Measurements from ENCODE around the gene GDF9.

Gene GDF9

GRCh38 chr5:132853323-132853722 is 12.9 kb downstream of the GDF9 start:
- no peak overlapping the region for H3K4me3 Mint-ChIP-seq
- TF ChIP-seq, protein P1, sequence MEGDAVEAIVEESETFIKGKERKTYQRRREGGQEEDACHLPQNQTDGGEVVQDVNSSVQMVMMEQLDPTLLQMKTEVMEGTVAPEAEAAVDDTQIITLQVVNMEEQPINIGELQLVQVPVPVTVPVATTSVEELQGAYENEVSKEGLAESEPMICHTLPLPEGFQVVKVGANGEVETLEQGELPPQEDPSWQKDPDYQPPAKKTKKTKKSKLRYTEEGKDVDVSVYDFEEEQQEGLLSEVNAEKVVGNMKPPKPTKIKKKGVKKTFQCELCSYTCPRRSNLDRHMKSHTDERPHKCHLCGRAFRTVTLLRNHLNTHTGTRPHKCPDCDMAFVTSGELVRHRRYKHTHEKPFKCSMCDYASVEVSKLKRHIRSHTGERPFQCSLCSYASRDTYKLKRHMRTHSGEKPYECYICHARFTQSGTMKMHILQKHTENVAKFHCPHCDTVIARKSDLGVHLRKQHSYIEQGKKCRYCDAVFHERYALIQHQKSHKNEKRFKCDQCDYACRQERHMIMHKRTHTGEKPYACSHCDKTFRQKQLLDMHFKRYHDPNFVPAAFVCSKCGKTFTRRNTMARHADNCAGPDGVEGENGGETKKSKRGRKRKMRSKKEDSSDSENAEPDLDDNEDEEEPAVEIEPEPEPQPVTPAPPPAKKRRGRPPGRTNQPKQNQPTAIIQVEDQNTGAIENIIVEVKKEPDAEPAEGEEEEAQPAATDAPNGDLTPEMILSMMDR (IDR thresholded peaks at IDR 0.05; ENCODE audit: unreplicated experiment in 3 of 3), result no peak
- H3K9me3 Mint-ChIP-seq, result no peaks in the 10 kb centered on the region
- H3K4me1 Mint-ChIP-seq, result no peaks in the 10 kb centered on the region
- H3K36me3 Mint-ChIP-seq (ENCODE audit: low read depth), result no peaks in the 10 kb centered on the region
- H3K27me3 Mint-ChIP-seq (ENCODE audit: low read depth), result peaks cover 12% of the 10 kb centered on the region
- no peak overlapping the region for H3K27ac Mint-ChIP-seq

DNA sequence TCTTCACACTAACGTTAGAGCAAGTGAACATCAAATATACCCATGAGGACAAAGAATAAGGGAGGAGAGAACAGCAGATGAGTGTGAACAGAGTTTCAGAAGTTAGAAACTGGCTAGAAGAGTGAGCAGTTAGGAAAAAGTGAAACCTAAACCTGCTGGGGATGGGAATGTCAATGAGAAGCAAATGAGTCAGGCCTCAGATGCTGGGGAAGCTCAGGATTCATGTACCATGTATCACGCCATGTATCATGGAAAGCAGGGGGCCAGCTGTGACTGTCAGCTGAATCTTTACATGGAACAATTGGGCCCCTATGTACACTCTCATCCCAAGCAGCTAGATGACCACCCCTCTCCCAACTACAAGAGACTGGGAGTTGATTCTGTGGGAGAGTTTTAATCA is 16.2 kb downstream of the GDF9 start:
- Mint-ChIP-seq H3K27me3 (ENCODE audit: low read depth) (peaks cover under 1% of the 10 kb centered on the region), H3K27ac (no peak overlapping the region), H3K4me3 (no peak overlapping the region), H3K4me1 (no peaks in the 10 kb centered on the region), H3K36me3 (ENCODE audit: low read depth) (no peaks in the 10 kb centered on the region), H3K9me3 (no peaks in the 10 kb centered on the region)
- TF ChIP-seq, protein P1 (IDR thresholded peaks at IDR 0.05; ENCODE audit: unreplicated experiment in 3 of 3), result no peak

DNA sequence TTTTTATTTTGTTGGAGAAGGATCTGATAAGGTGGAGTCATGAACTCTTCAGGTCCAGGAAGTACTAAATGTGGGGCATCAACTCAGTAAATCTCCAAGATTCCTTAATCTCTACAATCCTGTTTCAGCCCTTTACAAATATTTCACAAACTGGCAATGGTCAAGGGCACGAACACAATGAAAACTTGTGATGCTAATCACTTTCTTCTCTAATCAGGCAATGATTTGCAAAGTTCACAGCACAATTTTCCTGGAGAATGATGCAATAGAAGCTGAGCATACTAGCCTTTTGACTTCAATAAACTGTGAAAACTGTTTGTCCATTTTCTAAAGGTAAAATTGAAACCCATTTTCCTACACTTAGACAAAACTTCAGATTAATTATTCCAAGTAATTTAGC is 16.9 kb downstream of the GDF9 start:
- Mint-ChIP-seq H3K4me3 (no peak overlapping the region), H3K27me3 (ENCODE audit: low read depth) (no peaks in the 10 kb centered on the region), H3K4me1 (no peaks in the 10 kb centered on the region), H3K9me3 (no peaks in the 10 kb centered on the region), H3K36me3 (ENCODE audit: low read depth) (no peaks in the 10 kb centered on the region), H3K27ac (peak overlapping the region in 1 of 3 experiments; percentile 42)
- TF ChIP-seq, protein P1 (IDR thresholded peaks at IDR 0.05; ENCODE audit: unreplicated experiment in 3 of 3), result no peak

DNA sequence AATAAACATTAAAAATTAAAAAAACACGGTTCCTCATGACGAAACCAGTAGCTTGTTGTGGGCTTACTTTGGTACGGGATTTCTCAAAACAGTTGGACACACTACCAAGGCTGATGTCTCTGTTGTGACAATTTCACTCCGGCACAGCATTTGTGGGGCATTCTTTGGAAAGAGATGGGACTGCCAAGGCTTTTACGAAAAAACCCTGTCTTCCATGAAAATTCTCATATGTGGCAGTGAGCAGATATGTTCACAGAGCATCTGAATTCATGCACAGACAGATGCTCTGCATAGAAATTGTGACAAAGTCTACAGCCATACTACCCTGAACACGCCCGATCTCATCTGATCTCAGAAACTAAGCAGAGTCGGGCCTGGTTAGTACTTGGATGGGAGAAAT is 18.0 kb downstream of the GDF9 start:
- TF ChIP-seq, protein P1 (IDR thresholded peaks at IDR 0.05; ENCODE audit: unreplicated experiment in 3 of 3), result no peak
- no peaks in the 10 kb centered on the region for H3K27me3 Mint-ChIP-seq (ENCODE audit: low read depth)
- no peak overlapping the region for H3K27ac Mint-ChIP-seq
- no peak overlapping the region for H3K4me3 Mint-ChIP-seq
- no peaks in the 10 kb centered on the region for H3K4me1 Mint-ChIP-seq
- H3K9me3 Mint-ChIP-seq, result no peaks in the 10 kb centered on the region
- H3K36me3 Mint-ChIP-seq (ENCODE audit: low read depth), result no peaks in the 10 kb centered on the region

DNA sequence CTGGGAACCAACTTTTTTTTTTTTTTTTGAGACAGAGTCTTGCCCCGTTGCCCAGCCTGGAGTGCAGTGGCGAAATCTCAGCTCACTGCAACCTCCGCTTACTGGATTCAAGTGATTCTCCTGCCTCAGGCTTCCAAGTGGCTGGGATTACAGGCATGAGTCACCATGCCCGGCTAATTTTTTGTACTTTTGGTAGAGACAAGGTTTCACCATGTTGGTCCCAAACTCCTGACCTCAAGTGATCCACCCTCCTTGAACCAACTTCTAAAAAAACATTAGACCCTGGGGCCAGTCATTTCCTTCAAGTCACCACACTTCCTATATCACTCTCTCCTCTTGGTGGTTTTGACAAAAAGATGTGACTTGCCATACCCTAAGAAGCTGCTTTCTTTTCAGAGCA is 25.0 kb downstream of the GDF9 start:
- Mint-ChIP-seq H3K27me3 (ENCODE audit: low read depth) (peaks cover 12% of the 10 kb centered on the region), H3K4me3 (no peak overlapping the region), H3K36me3 (ENCODE audit: low read depth) (no peaks in the 10 kb centered on the region), H3K4me1 (no peaks in the 10 kb centered on the region), H3K9me3 (no peaks in the 10 kb centered on the region), H3K27ac (no peak overlapping the region)
- TF ChIP-seq, protein P1 (IDR thresholded peaks at IDR 0.05; ENCODE audit: unreplicated experiment in 3 of 3), result no peak

DNA sequence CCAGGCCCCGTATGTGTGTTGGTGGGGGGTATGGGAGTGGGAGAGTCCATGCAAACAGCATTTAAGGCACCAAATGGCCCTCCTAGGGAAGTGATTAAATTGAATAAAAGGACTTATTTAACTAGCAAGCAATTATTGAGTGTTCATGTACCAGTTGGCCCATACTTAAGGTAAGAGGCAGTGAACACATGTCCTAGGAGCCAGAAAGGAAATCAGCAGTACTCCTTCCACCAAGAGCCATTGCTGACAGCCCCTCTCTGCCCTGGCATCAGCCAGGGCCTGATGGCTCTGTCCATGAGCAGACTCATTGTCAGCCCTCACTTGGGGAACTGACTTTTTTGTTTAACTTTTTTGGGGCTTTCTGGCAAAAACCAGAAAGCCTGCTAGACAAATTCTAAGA is 25.4 kb downstream of the GDF9 start:
- Mint-ChIP-seq H3K36me3 (ENCODE audit: low read depth) (no peaks in the 10 kb centered on the region), H3K27me3 (ENCODE audit: low read depth) (peaks cover 14% of the 10 kb centered on the region), H3K4me3 (no peak overlapping the region), H3K9me3 (no peaks in the 10 kb centered on the region), H3K4me1 (no peaks in the 10 kb centered on the region), H3K27ac (peak overlapping the region in 1 of 3 experiments; percentile 87)
- TF ChIP-seq, protein P1 (IDR thresholded peaks at IDR 0.05; ENCODE audit: unreplicated experiment in 3 of 3), result no peak

Measured in nephron (organoid).